ENCODE data around the gene CRYBG3. TPM values are rescaled to one million over a fixed set of nuclear protein-coding genes. Genes with fewer than 3 reads are reported as not detected.
A peak's percentile ranks its signal among the peaks of the same experiment; 100 is the strongest.

The CRYBG3 gene
- total RNA-seq, 2 donors from 2014 or later: 15.7 to 22.2 TPM

GRCh38 chr3:97957617-97958311 is 136.0 kb downstream of the CRYBG3 start:
- no peak overlapping the region for H3K4me3 ChIP-seq
- no peaks in the 10 kb centered on the region for H3K4me1 ChIP-seq
- H3K36me3 ChIP-seq: no peaks in the 10 kb centered on the region
- DNase-seq: peak; percentile 25
- intact Hi-C loops (cut with DNase I): no loop called here
- H3K27me3 ChIP-seq: no peaks in the 10 kb centered on the region
- no peak overlapping the region for H3K9ac ChIP-seq (ENCODE audit: low read depth in 2 of 2, low read length in 2 of 2)
- no peaks in the 10 kb centered on the region for H3K9me3 ChIP-seq
- TF ChIP-seq CTCF (IDR thresholded peaks at IDR 0.05): no peak
- no peak overlapping the region for H3K27ac ChIP-seq

GRCh38 chr3:97958396-97958795 is 136.6 kb downstream of the CRYBG3 start:
- Histone ChIP-seq H3K4me1 (no peaks in the 10 kb centered on the region), H3K9me3 (no peaks in the 10 kb centered on the region), H3K27me3 (no peaks in the 10 kb centered on the region), H3K9ac (ENCODE audit: low read depth in 2 of 2, low read length in 2 of 2) (no peak overlapping the region), H3K27ac (no peak overlapping the region), H3K4me3 (no peak overlapping the region), H3K36me3 (no peaks in the 10 kb centered on the region)
- intact Hi-C loops (cut with DNase I): no loop called here
- TF ChIP-seq CTCF (IDR thresholded peaks at IDR 0.05): no peak
- DNase-seq: no peak

GRCh38 chr3:97958796-97959195 is 137.0 kb downstream of the CRYBG3 start:
- Histone ChIP-seq H3K27me3 (no peaks in the 10 kb centered on the region), H3K9me3 (no peaks in the 10 kb centered on the region), H3K4me3 (no peak overlapping the region), H3K27ac (no peak overlapping the region), H3K36me3 (no peaks in the 10 kb centered on the region), H3K4me1 (no peaks in the 10 kb centered on the region), H3K9ac (ENCODE audit: low read depth in 2 of 2, low read length in 2 of 2) (no peak overlapping the region)
- no peak for DNase-seq
- TF ChIP-seq CTCF (IDR thresholded peaks at IDR 0.05): no peak
- intact Hi-C loops (cut with DNase I): no loop called here

GRCh38 chr3:97959872-97960271 is 138.1 kb downstream of the CRYBG3 start:
- TF ChIP-seq CTCF (IDR thresholded peaks at IDR 0.05): no peak
- no peak overlapping the region for H3K27ac ChIP-seq
- no peak overlapping the region for H3K9ac ChIP-seq (ENCODE audit: low read depth in 2 of 2, low read length in 2 of 2)
- no peaks in the 10 kb centered on the region for H3K36me3 ChIP-seq
- no peak for DNase-seq
- intact Hi-C loops (cut with DNase I): no loop called here
- H3K4me3 ChIP-seq: no peak overlapping the region
- no peaks in the 10 kb centered on the region for H3K9me3 ChIP-seq
- no peaks in the 10 kb centered on the region for H3K4me1 ChIP-seq
- H3K27me3 ChIP-seq: no peaks in the 10 kb centered on the region

- no peaks in the 10 kb centered on the region for H3K4me1 ChIP-seq
- H3K4me3 ChIP-seq: no peak overlapping the region
- no peaks in the 10 kb centered on the region for H3K27me3 ChIP-seq
- H3K9ac ChIP-seq (ENCODE audit: low read depth in 2 of 2, low read length in 2 of 2): no peak overlapping the region
- no peak overlapping the region for H3K27ac ChIP-seq
- intact Hi-C loops (cut with DNase I): no loop called here
- DNase-seq: no peak
- H3K9me3 ChIP-seq: no peaks in the 10 kb centered on the region
- TF ChIP-seq CTCF (IDR thresholded peaks at IDR 0.05): no peak
- no peaks in the 10 kb centered on the region for H3K36me3 ChIP-seq
Measured at GRCh38 chr3:97960551-97960950, 138.7 kb downstream of the CRYBG3 start.

Data from colonic mucosa (tissue), 4 donors.